Neutrophil (primary cell): ENCODE data around the gene PDE6A.
"Not testable (repeated sequence)": the region's sequence is repeated elsewhere in the genome, so short reads cannot be mapped to it uniquely, and the experiment has no call there.

ENCODE experiments used
- H3K27ac ChIP-seq: fragments of 200-600 bp; sonication (generic); 2 replicates; pipeline ENCODE4 v1.5.1; 2016; ENCODE audit warnings: mild to moderate bottlenecking, moderate library complexity
- H3K27me3 ChIP-seq: fragments of 200-600 bp; sonication (generic); 2 replicates; pipeline ENCODE4 v1.6.0; 2016; ENCODE audit warnings: mild to moderate bottlenecking
- H3K36me3 ChIP-seq: fragments of 200-600 bp; sonication (generic); 2 replicates; pipeline ENCODE4 v1.5.1; 2017
- H3K4me1 ChIP-seq, 2 experiments: fragments of 200-600 bp in 1 of 2; sonication (generic) in 1 of 2; 1 replicate in 1 of 2; 2 replicates in 1 of 2; pipeline versions ENCODE4 v1.5.1 to v1.6.1; 2013 to 2016; ENCODE audit warnings: low read depth in 1 of 2, low read length in 1 of 2, mild to moderate bottlenecking in 1 of 2, moderate library complexity in 1 of 2; ENCODE audit not compliant: control insufficient read depth in 1 of 2, insufficient read depth in 1 of 2
- H3K4me3 ChIP-seq, 2 experiments: fragments of 200-600 bp in 1 of 2; sonication (generic) in 1 of 2; 1 replicate in 1 of 2; 2 replicates in 1 of 2; pipeline ENCODE4 v1.5.1; 2013 to 2016; ENCODE audit warnings: low read depth in 1 of 2, low read length in 1 of 2, mild to moderate bottlenecking in 1 of 2, moderate library complexity in 1 of 2
- H3K9me3 ChIP-seq: fragments of 200-600 bp; sonication (generic); 2 replicates; pipeline ENCODE4 v1.5.1; 2016
- TF ChIP-seq, protein P1 (sequence below): fragments of 200-600 bp; sonication (generic); IDR thresholded peaks from 2 replicates; pipeline ENCODE4 v1.5.1; 2016; ENCODE audit warnings: antibody characterized with exemption

Gene PDE6A

DNA sequence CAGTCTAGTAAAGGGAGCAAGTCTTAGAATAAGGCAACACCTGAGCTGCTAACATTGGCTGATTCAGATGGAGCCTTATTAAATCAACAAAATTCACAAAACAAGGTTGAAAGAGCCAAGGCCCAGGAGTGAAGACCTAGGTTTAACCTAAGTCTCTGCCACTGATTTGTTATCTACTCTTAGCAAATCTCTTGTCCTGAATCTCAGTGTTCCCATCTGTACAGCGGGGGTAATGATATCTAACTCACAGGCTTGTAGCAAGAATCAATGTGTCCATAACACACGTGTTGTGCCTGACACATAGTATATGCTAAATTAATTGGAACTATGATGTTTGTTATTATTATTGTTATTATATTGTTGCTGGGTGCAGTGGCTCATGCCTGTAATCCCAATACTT is 61.0 kb downstream of the PDE6A start:
- TF ChIP-seq, protein P1, sequence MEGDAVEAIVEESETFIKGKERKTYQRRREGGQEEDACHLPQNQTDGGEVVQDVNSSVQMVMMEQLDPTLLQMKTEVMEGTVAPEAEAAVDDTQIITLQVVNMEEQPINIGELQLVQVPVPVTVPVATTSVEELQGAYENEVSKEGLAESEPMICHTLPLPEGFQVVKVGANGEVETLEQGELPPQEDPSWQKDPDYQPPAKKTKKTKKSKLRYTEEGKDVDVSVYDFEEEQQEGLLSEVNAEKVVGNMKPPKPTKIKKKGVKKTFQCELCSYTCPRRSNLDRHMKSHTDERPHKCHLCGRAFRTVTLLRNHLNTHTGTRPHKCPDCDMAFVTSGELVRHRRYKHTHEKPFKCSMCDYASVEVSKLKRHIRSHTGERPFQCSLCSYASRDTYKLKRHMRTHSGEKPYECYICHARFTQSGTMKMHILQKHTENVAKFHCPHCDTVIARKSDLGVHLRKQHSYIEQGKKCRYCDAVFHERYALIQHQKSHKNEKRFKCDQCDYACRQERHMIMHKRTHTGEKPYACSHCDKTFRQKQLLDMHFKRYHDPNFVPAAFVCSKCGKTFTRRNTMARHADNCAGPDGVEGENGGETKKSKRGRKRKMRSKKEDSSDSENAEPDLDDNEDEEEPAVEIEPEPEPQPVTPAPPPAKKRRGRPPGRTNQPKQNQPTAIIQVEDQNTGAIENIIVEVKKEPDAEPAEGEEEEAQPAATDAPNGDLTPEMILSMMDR: no peak
- Histone ChIP-seq H3K4me1 (no peaks in the 10 kb centered on the region), H3K27ac (no peak overlapping the region), H3K36me3 (no peaks in the 10 kb centered on the region), H3K4me3 (no peak overlapping the region), H3K9me3 (no peaks in the 10 kb centered on the region), H3K27me3 (no peaks in the 10 kb centered on the region)

DNA sequence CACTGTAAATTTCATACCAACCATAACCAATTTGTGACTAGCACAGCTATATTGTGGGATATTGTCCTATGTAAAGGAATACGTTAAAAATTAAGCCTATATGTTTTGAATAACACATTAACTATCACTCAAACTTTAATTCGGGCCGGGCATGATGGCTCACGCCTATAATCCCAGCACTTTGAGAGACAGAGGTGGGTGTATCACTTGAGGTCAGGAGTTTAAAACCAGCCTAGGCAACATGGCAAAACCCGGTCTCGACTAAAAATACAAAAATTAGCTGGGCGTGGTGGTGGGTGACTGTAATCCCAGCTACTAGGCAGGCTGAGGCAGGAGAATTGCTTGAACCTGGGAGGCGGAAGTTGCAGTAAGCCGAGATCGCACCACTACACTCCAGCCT is 62.0 kb downstream of the PDE6A start:
- not testable (repeated sequence) for H3K4me1 ChIP-seq, H3K27me3 ChIP-seq, H3K9me3 ChIP-seq, H3K4me3 ChIP-seq, H3K36me3 ChIP-seq, H3K27ac ChIP-seq

DNA sequence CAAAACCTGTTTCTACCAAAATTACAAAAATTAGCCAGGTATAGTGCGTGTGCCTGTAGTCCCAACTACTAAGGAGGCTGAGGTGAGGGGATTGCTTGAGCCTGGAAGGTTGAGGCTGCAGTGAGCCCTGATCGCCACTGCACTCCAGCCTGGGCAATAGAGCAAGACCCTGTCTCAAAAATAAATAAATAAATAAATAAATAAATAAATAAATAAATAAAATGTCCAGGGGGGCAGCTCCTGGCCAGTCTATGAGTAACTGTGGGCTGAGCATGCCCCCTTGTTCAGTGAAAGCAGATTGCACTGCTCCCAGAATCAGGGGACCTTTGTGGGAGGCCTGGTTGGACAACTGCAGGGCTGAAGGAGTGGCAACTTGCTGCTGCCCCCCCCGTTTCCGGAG is 62.7 kb downstream of the PDE6A start:
- TF ChIP-seq, protein P1: no peak

DNA sequence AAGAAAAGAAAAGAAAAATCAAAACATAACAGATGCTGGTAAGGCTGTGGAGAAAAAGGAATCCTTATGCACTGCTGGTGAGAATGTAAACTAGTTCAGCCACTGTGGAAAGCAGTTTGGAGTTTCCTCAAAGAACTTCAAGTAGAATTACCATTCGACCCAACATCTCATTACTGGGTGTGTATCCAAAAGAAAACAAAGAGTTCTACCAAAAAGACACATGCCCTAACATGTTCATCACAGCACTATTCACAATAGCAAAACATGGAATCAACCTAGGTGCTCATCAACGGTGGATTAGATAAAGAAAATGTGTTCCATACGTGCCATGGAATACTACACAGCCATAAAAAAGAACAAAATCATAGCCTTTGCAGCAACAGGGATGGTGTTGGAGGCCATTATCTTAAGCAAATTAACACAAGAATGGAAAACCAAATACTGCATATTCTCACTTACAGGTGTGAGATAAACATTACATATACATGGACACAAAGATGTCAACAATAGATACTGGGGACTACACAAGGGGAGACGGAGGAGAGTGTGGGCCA is 63.4 kb downstream of the PDE6A start:
- TF ChIP-seq, protein P1: no peak
- Histone ChIP-seq H3K27ac (no peak overlapping the region), H3K9me3 (no peaks in the 10 kb centered on the region), H3K4me1 (no peaks in the 10 kb centered on the region), H3K27me3 (no peaks in the 10 kb centered on the region), H3K4me3 (no peak overlapping the region), H3K36me3 (no peaks in the 10 kb centered on the region)

More for the DNA sequence above, 62.7 kb downstream of the PDE6A start:
- no peaks in the 10 kb centered on the region for H3K27me3 ChIP-seq
- no peaks in the 10 kb centered on the region for H3K9me3 ChIP-seq
- no peak overlapping the region for H3K4me3 ChIP-seq
- H3K4me1 ChIP-seq: no peaks in the 10 kb centered on the region
- no peaks in the 10 kb centered on the region for H3K36me3 ChIP-seq
- no peak overlapping the region for H3K27ac ChIP-seq

DNA sequence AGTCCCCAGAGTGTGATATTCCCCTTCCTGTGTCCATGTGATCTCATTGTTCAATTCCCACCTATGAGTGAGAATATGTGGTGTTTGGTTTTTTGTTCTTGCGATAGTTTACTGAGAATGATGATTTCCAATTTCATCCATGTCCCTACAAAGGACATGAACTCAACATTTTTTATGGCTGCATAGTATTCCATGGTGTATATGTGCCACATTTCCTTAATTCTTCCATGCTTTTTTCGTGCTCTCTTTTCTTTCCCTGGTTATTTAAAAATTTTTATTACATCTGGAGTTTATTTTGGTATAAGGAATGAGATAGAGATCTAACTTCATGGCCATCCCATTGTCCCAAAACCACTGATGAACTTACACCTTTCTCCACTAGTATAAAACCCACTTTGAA is 65.0 kb downstream of the PDE6A start:
- H3K9me3 ChIP-seq, H3K4me3 ChIP-seq, H3K27ac ChIP-seq, H3K27me3 ChIP-seq, H3K36me3 ChIP-seq, H3K4me1 ChIP-seq: not testable (repeated sequence)

DNA sequence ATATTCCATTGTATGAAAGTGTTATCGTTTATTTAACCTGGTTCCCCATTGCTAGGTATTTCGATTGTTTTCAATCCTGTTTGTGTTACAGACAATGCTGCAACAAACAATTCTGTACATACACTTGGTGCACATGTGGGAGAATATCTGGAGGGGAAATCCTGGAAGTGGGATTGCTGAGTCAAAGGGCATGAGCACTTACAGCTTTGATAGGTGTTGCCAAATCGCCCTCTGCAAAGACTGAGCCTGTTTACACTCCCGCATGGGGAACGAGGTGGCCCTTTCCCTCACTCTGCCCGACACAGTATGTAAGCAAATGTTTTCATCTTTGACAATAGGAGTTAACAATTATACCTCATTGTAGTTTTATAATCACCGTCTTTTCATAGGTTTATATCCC is 66.2 kb downstream of the PDE6A start:
- no peak overlapping the region for H3K4me3 ChIP-seq
- no peaks in the 10 kb centered on the region for H3K9me3 ChIP-seq
- H3K4me1 ChIP-seq: no peaks in the 10 kb centered on the region
- no peak overlapping the region for H3K27ac ChIP-seq
- no peaks in the 10 kb centered on the region for H3K27me3 ChIP-seq
- no peaks in the 10 kb centered on the region for H3K36me3 ChIP-seq
- TF ChIP-seq, protein P1: no peak

DNA sequence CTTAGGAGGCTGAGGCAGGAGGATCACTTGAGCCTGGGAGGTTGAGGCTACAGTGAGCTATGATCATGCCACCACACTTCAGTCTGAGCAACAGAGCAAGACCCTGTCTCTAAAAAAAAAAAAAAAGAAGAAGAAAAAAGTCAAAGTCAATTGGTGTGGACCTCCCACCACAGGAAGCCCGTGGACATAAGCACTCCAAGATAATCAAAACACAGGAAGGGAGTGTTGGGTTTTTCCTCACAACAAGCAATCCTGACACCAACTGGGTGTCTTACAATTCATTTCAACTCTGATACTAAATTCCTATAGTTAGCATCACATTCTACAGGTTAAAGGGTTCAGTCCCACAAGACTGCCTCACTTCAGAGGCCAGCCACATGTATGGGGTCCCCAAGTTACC is 70.7 kb downstream of the PDE6A start:
- Histone ChIP-seq H3K4me3 (no peak overlapping the region), H3K27ac (no peak overlapping the region), H3K4me1 (no peaks in the 10 kb centered on the region), H3K9me3 (no peaks in the 10 kb centered on the region), H3K36me3 (no peaks in the 10 kb centered on the region), H3K27me3 (no peaks in the 10 kb centered on the region)
- TF ChIP-seq, protein P1: no peak
